DLD1 (cell line): ENCODE data around the gene ZNF490.
"Not testable (repeated sequence)": the region's sequence is repeated elsewhere in the genome, so short reads cannot be mapped to it uniquely, and the experiment has no call there.

Experiments used
- in situ Hi-C: cut with HindIII; loops from 2 replicates; pipeline ENCODE4 v1.10.0; 2017; ENCODE audit warnings: low sequenced_read_pairs

Gene ZNF490

DNA sequence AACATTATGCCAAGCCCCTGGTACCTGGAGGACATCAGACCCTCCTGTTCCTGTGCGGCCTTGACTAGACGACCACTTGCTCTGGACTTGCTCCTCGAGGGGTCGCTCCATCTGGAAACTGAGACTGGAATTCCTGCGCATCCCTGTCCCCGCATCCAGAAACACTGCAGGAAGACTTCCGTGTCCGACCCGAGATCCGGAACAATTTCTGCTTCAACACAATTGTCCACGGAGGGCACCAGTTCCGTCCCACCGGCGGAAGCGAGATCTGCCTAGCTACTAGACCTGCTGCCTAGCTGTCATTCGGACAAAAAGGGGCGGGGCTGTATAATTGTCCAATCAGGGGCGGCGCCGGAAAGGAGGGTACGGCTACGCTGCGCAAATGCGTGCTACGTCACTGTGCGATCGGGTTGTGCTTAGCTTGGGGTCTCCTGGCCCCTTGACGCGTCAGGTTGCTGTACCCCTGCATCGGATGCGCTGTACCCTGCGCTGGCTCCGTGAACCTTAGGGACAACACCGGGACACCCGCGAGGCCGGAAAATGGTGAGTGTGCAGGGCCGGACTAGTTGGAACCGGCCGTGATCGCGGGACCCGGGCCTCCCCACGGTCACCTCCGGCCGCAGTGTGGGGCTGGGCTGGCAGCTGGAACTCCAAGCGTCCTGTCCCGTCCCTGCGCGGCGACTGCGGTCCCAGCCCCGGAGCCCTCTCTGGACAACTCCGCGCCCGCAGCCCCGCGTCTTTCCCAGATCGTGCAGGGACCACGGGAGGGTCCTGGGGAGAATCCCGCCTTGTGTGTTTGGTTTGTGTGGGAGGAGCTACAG lies at the start of gene ZNF490, which contains the start of gene ZNF791:
ZNF490 (minus strand) TSS at position 274 of the 821 bp plus-strand sequence; CDS start at position 141, 133 bp downstream.
ZNF791 (plus strand) TSS at position 381 of the 821 bp plus-strand sequence; CDS start at position 541, 160 bp downstream.
- in situ Hi-C loops = no loop called here

DNA sequence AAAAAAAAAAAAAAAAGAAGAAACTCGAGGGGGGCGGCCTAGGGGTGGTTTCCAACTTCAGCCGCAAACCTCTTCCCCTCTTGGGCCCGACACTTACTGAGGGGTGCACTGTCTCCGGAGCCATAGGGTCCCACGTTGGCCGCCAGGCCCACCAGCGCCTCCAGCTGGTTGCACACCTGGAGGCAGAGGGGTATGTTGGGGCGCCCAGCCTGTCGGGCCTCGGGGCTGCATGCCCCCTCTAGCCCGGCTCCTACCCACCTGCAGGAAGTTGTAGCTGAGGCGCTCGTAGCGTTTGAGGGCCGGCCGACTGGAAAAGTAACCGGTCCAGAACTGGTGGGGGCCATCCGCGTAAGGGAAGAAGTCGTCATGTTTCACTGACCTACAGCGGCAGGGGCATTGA lies 47.4 kb upstream of the ZNF490 start:
- in situ Hi-C loops = no loop called here

DNA sequence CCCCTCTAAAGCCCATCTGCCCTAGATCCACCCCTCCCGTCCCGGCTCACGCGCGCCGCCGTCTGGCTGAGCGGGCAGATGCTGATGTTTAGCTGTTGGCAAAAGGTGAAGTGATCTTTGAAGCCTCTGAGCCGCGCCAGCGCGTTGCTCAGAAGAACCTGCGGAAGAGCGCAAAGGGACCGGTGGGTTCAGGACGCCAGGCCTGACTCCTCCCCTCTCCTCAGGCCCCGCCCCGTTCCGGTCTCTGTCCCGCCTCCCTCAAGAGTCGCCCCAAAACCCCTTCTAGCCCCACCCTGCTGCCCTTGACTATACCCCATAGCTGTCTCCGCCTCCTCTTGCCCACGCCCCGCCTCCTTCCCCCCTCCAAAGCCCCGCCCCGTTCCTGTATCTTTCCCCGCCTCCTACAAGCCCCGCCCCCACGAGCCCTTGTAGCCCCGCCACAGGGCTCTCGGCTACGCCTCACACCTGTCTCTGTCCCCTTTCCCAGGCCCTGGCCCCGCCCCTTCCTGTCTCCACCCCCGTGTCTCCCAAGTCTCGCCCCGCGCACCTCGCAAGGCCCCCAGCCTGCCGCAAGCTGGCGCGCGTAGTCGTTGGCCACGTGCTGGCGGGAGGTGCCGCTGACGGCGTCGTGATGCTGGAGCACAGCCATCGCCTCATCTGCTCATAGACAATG lies 46.4 kb upstream of the ZNF490 start:
- in situ Hi-C loops = no loop called here

DNA sequence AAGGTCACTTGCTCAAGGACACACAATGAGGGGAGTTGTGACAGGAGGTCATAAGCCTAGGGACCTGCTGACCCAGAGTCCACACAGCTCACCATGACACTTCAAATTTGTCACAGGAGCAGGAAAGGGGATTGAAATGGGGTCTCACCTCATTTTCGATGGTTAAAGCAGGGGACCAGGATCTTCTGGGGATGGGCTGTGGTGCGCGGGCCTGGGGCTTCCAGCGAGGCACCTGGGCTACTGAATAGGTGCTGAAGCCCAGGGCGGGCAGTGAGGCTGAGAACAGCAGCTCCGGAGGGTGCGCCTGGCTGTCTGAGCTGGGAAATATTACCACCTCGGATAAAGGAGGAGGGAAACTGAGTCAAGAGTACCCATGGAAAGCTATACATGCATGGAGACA lies 44.9 kb upstream of the ZNF490 start:
- in situ Hi-C loops = no loop called here

DNA sequence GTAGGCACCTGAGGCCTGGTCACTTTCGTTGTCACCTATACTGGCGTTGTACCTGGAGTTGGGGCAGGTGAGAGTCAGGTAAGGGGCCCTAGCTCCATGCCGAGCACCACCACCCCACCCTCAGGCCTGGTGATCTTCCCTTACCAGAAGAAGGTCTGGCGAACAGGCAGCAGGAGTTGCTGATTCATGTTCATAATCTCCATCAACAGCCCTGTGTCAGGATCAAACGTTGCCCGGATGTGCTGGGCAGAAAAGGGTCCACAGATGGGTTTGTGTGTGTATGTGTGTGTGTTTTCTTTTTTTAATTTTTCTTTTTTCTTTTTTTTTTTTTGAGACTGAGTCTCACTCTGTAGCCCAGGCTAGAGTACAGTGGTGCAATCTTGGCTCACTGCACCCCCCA lies 41.6 kb upstream of the ZNF490 start:
- in situ Hi-C loops = no loop called here

DNA sequence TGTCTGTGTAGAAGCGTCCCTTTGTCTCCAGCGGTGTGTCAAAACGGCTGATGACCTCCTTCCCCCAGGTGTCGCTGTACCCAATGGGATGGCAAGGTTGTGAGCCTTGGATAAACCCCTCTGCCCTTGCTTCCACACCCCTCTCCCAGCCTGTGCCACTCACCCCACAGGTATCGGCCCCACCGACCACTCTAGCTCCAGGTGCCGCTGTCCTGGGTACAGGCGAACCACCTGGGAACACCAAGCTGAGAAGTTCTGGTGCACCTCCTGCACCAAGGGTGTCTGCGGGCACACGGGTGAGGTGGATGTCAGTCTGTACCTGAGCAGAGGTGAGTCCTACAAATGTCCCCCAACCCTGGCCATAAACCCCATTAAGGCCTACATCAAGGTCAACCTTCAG lies 39.3 kb upstream of the ZNF490 start:
- in situ Hi-C loops = no loop called here

DNA sequence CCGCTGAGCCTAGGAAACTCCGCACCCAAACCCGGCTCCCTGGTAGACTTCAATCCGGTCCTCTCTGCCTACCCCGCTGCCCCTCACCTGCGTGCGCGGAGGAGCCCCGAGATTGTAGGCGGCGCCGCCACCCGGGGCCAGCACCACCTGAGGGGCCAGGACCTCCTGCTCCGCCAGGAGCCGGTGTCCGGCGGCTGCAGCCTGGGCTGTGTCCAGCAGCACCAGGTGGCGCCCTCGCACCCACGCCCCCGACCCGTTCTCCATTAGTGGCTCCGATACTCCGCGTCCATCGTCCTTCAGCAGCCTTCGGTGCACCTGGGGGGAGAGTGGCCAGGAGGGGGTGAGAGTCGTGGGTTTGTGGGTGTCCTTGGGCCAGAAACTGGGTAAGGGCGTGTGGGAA lies 37.5 kb upstream of the ZNF490 start:
- in situ Hi-C loops = no loop called here

DNA sequence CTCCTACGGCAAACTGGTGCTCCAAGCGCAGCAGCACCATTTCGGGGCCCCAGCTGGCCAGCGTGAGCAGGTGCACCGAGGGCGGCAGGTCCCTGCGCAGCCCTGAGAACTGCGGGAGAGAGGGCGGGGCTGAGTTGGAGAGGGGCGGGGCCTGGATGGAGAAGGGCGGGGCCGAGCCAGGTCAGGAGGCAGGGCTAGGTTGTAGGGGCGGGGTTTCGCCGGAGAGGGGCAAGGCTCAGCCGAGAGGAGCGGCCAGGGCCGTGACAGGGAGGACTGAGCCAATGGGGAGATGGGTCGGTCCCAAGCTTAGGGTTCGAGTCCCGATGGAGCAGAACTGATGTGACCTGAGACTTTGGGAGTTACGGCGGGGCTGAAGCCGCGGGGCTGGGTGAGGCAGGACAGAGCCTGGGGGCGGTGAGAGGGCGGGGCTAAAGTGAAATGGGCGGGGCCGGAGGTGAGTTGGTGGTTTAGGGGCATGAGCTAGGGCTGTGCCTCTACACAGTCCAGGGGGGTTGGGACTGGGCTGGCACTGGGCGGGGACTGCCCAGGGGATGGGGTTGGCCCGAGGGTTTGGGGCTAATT lies 37.0 kb upstream of the ZNF490 start:
- in situ Hi-C loops = no loop called here

DNA sequence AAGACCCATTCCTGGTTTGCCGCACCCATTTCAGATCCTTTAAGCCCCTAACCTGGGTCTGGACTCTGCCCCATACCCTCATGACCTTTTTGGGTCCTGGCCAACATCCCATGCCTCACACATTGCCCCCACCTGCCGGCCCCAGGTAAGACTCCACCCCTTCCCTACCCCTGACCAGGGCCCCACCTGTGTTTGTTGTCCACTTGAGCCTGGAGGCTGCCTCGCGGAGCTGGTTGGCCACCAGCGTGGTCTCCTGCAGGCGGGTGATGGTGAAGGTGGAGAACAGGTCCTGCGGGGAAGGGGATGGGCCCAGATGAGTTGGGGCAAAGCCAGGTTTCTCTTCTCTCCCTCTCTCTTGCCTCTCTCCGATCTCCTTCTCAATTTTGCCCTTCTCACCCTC lies 36.4 kb upstream of the ZNF490 start:
- in situ Hi-C loops = no loop called here

DNA sequence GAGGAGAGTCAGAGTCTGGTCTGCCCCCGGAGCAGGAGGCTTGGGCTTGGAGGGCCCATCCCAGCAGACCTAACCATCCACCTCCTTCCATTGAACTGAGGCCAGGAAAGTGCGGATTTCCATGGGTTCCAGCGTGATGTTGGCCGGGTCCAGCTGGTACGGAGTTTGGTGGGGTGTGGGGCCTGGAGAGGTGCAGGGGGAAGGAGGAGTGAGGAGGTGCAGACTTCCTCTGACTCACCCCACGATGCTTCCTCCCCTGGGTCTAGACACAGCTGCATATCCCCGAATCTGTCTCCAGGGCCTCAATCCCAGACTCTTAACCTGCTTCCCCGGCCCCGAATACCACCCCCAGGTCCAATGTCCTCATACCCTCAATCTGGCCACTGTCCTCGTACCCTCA lies 35.9 kb upstream of the ZNF490 start:
- in situ Hi-C loops = no loop called here

DNA sequence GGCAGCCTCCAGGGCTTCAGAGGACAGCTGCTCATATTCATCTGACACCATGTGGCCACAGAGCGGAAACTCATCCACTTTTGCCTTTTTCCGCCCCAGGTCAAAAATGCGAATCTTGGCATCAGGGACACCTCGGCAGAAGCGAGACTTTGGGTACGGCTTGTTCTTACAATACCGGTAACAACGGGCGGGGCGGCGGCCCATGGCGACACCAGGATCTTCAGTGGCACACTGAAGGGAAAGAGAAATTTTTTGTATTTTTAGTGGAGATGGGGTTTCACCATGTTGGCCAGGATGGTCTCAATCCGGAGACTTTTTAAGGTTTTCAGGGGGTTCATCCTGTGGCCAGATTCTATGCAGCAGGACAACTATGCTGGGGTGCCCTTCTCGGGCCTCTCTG lies 33.1 kb upstream of the ZNF490 start:
- in situ Hi-C loops = not testable (repeated sequence)

DNA sequence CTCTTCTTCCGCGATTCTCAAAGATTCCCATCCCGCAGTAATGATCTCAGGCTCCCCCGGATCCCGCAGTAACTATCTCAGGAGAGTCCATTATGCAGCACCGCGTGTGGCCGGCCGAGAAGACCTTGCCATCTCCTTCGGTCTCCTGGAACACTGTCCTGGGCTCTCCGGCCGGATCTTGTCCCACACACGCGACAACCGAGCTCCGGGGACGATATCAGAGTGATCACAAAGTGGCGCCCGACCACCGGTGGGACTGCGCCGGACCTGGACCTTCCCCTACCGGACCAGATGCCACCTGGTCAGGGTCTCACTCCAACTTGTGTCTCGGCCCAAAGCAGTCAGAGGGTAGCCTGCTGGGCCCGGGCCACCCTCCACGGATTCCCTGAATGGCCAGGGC lies 31.9 kb upstream of the ZNF490 start:
- in situ Hi-C loops = no loop called here

DNA sequence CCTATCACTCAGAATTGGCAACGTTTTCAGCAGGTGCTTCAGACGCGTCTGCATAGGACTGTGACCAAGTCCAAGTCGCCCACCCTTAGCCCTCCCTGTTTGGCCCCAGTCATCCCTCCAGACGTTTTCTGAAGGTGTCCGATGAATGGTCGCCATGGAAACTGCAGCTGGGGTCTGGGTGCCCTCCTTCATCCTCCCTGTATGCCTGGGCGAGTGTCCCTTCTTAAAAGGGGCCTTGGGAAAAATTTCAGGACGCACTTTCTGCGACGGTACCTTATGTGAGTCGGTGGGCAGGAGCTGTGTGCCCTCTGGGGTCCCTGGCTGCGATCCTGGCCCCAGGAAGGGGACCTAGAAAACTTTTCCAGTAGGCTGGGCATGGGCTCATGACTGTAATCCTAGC lies 30.8 kb upstream of the ZNF490 start:
- in situ Hi-C loops = no loop called here

DNA sequence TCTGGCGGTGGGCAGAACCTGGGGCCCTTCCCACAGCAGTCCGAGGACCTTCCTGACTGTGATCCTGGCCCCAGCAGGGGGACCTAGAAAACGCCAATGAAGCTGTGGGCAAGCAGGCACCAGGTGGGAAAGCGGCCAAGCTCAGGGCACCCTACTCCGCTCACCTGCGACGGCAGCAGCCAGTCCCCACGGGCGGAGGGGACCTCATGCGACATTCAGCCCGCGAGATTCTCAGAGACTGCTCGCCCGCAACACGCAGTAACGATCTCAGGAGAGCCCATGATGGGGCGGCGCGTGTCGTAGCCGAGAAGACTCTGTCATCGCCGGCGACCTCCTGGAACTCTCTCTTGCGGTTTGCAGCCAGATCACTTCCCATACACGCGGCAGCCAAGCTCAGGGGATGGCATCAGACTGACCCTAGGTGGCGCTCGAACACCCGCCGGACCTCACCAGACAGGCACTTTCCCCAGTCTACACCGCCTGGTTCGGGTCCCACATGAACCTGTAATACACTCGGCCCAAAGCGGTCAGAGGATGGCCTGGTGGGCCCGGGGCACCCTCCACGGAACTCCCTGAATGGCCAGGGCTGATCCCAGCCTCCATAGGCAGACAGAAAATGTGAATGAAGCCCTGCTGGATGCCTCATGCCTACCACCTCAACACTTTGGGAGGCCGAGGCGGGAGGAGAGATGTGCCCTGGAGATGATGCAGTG lies 29.4 kb upstream of the ZNF490 start:
- in situ Hi-C loops = no loop called here

DNA sequence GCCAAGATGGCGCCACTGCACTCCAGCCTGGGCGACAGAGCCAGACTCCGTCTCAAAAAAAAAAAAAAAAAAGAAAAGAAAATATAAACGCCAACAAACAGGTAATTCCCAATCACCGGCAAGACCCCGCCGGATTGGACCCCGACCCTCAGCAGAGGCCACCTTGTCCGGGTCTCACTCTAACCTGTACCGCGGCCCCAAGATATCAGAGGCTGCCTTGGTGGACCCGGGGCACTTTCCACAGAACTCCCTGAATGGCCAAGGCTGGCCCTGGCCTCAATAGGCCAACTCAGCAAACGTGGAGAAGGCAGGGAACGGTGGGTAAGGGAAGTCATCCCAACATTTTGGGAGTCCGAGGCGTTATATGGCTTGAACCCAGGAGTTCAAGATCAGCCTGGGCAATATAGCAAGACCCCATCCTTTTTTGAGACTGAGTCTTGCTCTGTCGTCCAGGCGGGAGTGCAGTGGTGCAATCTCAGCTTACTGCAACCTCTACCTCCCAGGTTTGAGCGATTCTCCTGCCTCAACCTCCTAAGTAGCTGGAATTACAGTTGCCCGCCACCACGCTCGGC lies 28.1 kb upstream of the ZNF490 start:
- in situ Hi-C loops = no loop called here

DNA sequence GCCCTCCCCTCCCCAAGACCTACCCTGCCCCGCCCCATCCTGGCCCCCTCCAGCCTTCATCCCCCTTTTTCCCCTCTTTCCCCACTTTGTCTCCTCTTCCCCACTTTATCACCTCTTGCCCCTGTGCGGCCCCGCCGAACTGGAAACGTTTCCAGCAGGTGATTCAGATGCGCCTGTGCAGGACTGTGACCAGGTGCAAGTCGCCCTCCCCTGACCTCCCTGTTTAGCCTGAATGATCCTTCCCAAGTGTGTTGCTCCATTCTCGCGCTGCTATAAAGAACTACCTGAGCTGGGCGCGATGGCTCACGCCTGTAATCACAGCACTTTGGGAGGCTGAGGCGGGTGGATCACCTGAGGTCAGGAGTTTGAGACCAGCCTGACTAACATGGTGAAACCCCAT lies 26.0 kb upstream of the ZNF490 start:
- in situ Hi-C loops = no loop called here

DNA sequence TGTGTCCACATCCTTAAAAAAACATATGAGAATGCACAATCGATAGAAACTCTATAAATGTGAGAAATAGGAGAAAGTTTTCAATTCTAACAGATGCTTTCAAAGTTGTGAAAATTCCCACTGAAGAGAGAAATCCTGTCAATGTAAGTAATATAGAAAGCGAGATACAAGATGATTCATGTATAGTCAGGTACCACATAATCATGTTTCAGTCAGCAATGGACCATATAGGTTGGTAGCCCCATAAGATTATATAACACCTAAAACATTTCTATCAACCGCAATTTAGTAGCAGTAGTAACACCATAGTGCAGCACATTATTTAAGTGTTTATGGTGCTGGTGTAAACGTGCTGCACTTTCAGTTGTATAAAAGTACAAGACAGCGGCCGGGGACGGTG lies 18.6 kb upstream of the ZNF490 start:
- in situ Hi-C loops = no loop called here

DNA sequence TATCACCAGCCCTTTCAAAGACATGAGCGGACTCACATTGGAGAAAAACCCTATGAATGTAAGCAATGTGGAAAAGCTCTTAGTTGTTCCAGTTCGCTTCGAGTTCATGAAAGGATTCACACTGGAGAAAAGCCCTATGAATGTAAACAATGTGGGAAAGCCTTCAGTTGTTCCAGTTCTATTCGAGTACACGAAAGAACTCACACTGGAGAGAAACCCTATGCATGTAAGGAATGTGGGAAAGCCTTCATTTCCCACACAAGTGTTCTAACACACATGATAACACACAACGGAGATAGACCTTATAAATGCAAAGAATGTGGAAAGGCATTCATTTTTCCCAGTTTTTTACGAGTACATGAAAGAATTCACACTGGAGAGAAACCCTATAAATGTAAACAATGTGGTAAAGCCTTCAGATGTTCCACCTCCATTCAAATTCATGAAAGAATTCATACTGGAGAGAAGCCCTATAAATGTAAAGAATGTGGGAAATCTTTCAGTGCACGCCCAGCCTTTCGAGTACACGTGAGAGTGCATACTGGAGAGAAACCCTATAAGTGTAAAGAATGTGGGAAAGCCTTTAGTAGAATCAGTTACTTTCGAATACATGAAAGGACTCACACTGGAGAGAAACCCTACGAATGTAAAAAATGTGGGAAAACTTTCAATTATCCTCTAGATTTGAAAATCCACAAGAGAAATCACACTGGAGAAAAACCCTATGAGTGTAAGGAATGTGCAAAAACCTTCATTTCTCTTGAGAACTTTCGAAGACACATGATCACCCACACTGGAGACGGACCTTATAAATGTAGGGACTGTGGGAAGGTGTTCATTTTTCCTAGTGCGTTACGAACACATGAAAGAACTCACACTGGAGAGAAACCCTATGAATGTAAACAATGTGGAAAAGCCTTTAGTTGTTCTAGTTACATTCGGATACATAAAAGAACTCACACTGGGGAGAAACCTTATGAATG lies 17.7 kb upstream of the ZNF490 start:
- in situ Hi-C loops = no loop called here

DNA sequence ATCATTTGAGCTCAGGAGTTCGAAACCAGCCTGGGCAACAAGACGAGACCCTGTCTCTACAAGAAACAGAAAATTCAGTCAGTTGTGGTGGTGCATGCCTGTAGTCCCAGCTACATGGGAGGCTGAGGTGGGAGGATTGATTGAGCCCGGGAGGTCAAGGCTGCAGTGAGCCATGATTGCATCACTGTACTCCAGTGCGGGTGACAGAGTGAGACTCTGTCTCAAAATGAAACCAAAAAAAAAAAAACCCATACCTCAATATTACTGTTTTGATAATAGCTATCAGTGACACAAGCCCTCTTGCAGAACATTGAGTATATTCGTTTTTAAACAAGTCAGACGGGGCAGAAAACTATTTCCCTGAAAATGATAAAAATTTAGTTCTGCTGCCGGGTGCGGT lies 16.3 kb upstream of the ZNF490 start:
- in situ Hi-C loops = no loop called here
